WI38 (cell line): Measurements from ENCODE around the gene TMEM131.

Experiments
- H3K4me3 ChIP-seq: 2 replicates; pipeline ENCODE4 v1.5.1; 2011; ENCODE audit warnings: low read depth, mild to moderate bottlenecking, control low read depth, low read length
- CTCF ChIP-seq: IDR thresholded peaks from 2 replicates; pipeline ENCODE4 v1.5.1; 2012; ENCODE audit warnings: low read depth, mild to moderate bottlenecking, control low read depth, low read length

TMEM131 gene

GRCh38 chr2:97754690-97755346 is 240.9 kb downstream of the TMEM131 start:
- no peak overlapping the region for H3K4me3 ChIP-seq
- TF ChIP-seq CTCF, result no peak

- no peak overlapping the region for H3K4me3 ChIP-seq
- no peak for TF ChIP-seq CTCF
Observed at GRCh38 chr2:97752342-97753334, 243.1 kb downstream of the TMEM131 start.

- TF ChIP-seq CTCF, result no peak
Observed at GRCh38 chr2:97751752-97752151, 244.0 kb downstream of the TMEM131 start.

GRCh38 chr2:97750017-97750416 is 245.7 kb downstream of the TMEM131 start:
- no peak overlapping the region for H3K4me3 ChIP-seq
- TF ChIP-seq CTCF, result no peak

More at GRCh38 chr2:97751752-97752151, 244.0 kb downstream of the TMEM131 start:
- H3K4me3 ChIP-seq, result no peak overlapping the region

- no peak for TF ChIP-seq CTCF
- H3K4me3 ChIP-seq, result no peak overlapping the region
Observed at GRCh38 chr2:97749581-97749980, 246.2 kb downstream of the TMEM131 start.

- TF ChIP-seq CTCF, result no peak
- H3K4me3 ChIP-seq, result no peak overlapping the region
Observed at GRCh38 chr2:97747716-97748115, 248.0 kb downstream of the TMEM131 start.

GRCh38 chr2:97747285-97747684 is 248.5 kb downstream of the TMEM131 start:
- no peak overlapping the region for H3K4me3 ChIP-seq
- TF ChIP-seq CTCF, result no peak
